Kidney glomerular epithelial cell (primary cell): ENCODE results near the gene RHO.
"Not testable (repeated sequence)": the region's sequence is repeated elsewhere in the genome, so short reads cannot be mapped to it uniquely, and the experiment has no call there.

Experiments
- DNase-seq: peaks from one replicate; lab custom pipeline; 2025; lab: John Stamatoyannopoulos, UW

The RHO gene

DNA sequence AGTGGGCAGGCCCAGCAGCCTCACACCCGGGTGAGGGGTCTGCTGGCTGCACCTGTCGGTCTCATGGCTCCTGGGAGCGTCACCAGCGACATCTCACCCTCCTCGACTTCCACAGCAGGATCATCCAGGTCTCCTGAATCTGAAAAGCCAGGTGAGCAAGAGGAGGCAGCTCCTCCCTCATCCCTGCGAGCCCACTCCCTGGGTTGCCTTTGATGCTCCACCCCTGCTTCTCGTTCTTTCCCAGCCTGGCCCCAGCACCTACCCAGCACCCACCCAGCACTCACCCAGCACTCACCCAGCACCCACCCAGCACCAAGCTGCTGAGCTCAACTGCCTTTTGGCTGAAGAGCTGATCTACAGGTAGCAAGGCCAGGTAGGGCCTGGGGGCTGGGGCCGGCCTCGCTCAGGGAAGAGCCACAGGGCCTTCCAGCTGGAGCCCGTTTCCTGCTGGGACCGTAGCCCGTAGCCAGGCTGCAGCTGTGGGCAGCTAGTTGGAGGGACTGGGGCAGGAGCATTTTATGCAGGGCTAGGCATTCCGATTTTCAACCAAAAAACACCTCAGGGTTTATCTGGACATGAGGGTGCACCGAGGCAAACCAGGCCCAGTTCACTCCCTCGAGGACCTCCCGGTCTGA lies 14.8 kb downstream of the RHO start, which contains the start of gene H1-8:
H1-8 (plus strand) TSS at position 20 of the 635 bp plus-strand sequence; CDS start at position 64, 44 bp downstream.
- DNase-seq: no peak

DNA sequence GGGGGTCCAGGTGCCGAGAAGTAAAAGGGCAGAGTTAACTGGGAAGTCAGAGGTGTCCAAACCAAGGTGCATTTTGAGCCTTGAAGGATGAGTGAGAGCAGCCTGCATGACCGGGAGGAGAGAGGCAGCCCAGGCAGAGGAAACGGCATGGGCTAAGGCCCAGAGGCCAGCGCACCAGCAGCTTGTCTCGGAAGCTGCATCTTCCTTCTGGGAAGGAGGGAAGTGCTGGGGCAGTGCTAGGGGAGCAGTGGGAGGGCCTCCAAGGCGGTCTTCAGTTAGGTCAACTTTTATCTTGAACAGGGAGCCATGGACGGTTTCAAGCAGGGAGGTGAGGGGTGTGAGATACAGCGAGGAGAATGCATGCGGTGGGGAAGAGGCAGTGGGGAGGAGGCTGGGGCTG lies 15.6 kb downstream of the RHO start:
- no peak for DNase-seq

DNA sequence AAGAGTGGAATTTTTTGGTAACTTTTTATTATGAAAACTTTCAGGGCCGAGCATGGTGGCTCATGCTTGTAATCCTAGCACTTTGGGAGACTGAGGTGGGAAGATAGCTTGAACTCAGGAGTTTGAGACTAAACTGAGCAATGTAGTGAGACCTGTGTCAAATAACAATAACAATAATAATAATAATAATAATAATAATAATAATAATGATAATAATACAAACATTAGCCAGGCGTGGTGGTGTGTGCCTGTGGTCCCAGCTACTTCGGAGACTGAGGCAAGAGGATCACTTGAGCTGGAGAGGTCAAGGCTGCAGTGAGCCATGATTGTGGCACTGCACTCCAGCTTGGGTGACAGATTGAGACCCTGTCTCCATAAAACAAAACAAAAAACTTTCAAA lies 17.5 kb downstream of the RHO start:
- not testable (repeated sequence) for DNase-seq

DNA sequence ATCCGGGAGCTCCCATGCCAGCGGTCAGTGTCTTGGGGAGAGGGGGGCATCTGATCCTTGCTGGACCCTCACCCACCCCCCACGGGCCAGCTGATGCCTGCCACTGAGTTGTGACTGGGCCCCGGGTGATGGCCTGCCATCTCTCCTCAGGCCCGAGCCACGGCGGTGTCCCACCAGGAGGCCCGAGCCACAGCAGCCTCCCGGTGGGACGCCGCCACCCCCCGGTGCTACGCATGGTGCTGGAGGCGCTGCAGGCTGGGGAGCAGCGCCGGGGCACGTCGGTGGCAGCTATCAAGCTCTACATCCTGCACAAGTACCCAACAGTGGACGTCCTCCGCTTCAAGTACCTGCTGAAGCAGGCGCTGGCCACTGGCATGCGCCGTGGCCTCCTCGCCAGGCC lies 18.8 kb downstream of the RHO start:
- DNase-seq: no peak

DNA sequence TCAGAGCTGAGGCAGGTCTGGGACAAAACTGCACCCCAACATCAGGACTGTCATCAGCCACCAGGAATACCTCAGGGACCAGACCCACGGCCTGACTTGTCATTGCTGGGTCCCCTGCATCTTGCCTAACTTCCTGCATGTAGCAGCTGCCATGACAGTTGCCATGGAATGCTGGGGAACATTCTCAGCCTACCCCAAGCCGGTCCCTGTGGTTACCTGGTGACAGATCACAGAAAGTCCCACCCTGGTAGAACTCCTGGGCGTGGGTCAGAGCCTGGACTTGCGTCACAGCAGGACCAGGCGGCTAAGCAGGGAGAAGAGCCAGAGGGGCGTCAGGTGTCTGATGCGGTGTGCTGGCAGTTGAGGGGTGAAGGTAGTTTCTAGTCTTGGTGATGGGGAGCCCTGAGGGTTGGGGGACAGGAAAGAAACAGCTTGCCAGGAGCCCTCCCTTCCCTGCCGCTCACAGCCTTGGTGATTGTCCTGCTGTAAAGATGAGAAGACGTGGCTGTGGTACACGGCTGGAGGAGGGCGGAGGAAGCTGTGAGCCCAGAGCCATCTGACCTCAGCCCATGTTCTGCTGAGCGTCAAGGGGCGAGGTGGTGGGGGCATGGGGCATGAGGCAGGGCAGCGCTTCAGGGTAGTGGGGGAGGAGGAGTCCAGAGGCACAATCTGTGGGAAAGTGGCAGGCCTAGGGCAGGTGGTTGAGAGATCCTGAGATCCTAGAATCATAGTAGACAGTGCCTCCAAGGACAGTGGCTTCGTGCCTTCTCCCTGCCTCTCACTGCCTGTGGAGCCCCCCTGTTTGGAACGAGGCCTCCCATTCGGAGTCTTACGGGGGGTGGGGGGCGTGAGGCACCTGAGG lies 19.9 kb downstream of the RHO start:
- DNase-seq: no peak

DNA sequence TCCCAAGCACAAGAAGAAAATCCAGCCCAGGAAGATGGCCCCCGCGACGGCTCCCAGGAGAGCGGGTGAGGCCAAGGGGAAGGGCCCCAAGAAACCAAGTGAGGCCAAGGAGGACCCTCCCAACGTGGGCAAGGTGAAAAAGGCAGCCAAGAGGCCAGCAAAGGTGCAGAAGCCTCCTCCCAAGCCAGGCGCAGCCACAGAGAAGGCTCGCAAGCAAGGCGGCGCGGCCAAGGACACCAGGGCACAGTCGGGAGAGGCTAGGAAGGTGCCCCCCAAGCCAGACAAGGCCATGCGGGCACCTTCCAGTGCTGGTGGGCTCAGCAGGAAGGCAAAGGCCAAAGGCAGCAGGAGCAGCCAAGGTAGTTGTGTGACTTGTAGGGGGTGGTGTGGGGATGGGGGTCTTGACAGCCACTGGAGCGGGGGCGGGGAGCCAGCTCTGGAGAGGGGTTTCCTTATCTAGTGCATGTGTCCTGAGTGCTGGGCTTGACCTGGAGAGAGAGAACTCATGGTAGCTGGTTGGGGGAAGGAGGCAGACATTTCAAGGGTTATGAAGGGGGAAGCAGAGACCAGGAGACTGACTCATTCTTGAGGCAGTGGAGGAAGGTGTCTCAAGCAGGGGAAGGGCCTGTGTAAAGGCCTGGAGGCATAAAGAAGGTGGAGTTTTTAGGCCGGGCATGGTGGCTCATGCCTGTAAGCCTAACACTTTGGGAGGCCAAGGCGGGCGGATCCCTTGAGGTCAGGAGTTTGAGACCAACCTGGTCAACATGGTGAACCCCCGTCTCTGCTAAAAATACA lies 20.8 kb downstream of the RHO start:
- peak; percentile 33 for DNase-seq

DNA sequence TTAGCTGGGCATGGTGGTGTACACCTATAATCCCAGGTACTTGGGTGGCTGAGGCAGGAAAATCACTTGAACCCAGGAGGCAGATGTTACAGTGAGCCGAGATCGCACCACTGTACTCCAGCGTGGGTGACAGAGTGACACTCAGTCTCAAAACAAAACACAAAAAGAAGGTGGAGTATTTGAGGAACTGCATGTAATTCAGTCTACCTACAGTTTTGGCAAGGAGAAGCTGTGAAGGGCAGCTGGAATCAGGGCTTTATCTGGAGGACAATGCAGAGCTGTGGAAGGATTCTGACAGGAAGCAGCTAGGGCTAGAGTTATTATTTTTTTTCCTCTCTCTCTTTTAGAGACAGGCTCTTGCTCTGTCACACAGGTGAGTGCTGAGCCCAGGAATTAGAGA lies 21.4 kb downstream of the RHO start:
- DNase-seq: no peak

DNA sequence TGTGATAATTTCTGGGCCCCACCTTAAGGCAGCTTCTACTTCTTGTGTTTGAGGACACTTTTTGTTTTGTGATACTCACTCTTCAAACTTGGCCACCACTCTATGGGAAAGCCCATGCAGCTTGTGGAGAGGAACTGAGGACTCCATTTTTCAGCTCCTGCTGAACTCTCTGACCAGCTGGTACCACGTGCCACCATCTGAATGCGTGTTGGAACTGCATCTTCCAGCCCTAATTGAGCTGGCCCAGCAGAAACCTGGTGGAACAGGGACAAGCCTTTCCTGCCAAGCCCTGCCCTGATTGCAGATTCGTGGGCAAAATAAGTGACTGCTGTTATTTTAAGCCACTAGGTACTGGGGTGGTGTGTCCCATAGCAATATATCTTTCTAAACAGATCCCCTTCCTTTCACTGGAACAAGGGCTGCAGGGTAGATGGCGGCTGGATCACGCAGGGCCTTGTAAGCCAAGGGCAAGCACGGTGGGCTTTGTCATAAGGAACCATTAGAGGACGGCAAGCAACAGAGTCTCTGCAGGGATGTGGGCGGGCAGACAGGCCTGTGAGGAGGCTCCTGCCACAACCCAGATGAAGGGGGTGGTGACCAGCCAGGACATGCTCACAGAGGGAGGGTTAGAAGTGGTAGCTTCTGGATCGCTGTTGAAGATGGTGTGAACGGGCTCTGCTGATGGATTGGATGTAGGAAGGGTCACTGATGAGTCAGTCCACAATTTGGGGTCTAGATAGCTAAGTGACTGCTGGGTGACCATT lies 24.0 kb downstream of the RHO start:
- DNase-seq: no peak

DNA sequence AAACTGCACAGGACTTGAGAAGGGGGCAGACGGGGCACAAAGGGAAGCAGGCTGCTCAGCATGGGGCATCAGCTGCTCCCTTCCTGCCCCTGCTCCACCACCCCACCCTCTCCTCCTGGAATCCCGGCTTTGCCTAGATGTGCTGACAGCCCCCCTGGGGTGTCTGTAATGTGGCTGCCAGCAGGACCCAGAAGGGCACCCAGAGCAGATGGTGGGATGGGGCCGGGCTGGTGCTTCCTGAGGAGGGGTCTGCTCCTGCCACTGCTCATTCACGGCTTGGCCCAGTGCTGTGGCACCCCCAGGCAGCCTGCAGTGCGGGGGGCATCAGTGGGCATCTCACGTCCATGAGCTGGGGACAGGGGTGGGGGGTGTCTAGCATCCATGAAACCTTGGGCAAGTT lies 24.7 kb downstream of the RHO start:
- DNase-seq: no peak

DNA sequence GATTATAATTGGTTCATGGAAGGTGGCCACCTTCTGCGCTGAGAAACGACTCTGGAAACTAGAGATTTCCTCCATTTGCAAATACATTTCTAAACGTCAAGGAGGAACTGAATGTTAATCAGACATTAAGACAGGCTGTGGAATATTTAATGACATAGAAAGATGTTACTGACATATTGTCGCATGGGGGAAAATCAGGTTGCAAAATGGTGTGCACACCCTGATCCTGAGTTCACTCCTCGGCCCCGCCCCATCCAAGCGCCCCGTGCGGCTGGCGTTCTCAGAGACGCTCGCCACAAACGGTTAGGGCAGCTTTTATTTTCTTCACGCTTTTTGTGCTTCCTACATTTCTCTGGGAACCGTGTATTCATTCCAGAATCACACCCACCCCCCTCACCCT lies 25.3 kb downstream of the RHO start:
- DNase-seq: no peak

DNA sequence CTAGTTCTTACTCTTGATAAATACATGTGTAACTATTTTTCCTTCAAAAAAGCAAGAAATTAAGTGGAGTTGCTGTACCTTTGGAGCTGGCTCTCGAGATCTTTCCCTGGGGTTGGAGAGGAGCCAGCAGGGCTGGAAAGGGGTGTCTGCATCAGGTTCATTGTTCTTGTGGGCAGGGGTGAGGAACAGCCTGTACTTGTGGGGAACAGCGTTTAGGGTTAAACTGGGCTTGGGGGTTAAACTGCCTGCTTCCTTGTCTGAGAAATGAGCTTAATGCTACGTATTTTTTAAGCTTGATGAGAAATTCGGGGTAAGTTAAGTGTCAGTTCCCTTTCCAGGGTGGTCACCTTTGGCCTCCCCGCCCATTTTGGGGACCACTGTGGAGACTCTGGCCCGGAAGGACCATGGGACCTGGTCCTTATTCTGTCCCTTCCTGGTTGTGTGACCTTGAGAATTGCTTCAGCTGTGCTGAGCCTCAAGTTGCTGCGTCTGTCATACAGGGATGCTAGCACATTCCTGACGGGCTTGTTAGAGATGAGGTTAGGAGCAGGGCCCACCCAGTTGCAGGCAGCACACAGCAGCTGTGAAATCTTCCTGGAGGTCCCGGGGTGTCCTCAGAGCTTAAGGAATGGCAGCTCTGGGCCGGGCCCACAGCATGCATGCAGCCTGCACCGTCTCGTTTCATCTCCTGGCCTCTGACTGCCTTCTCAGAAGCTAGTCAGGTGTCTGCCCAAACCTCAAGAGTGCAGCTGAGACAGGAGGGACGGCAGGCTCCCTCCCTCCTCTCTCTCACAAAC lies 26.1 kb downstream of the RHO start:
- no peak for DNase-seq

DNA sequence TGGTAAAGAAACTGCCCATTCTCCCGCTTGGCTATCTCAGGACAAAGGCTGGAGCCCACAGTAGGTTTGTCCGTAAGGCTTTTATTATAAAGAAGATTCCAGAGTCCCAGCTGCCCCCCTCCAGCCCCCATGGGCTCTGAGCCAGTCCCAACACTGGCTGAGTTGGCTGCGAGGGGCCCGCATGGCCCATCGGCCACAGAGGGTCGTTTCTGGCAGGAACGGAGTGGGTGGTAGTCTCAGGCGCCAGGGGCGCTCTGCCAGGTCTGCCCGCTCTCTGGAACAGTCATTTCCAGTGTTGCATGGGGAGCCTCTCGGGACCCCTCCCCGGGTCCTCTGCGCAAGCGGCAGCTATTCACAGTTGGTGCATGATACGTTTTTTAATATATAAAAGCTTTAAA lies 26.7 kb downstream of the RHO start:
- DNase-seq: no peak

DNA sequence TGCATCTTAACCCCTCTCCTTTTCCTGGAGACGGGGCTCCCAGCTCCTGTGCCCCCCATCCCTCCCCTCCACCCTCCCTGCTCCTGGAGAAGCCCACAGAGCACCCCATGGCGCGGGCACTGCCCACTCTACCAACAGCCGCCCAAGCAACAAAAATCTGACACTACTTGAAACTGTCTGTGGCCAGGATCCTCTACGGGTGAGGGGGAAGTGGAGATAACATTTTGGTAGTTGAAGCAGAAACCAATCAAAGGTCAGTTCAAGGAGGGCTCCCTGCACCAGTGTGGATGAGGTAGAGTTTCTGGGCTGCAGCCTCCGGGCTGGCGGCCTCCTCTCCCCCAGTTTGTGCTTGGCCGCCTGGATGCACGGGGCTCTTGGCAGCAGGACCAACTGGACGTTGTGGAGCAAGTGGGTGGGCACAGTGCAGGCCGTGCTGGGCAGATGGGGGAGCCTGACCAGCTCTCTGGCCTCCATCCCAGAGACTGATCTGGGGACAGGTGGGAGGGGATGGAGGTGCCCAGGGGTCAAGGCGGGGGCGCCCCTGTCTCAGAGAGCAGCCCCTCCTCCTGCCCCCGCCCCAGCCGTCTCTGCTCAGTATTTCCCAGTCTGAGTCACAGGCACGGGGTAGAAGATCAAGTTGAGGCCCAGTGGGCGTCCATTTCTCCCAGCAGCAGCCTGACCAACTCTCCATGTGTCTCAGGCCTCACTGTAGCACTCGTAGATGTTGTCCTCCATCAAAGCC lies 27.3 kb downstream of the RHO start:
- DNase-seq: no peak

DNA sequence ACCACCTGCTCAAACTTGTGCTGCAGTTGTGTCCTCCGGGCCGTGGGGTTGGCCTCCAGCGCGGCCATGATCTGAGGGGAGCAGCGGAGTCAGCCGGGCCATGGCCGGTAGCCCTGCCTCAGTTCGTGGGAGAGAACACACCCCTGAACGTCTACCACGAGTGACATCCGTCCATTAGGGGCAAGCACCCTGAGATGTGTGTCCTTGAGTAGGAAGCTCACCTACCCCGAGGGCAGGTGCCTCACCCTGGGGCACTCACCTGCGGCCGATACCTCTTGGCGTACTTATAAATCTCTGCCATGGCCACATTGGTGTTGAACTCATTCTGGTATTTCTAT lies 27.9 kb downstream of the RHO start:
- no peak for DNase-seq

DNA sequence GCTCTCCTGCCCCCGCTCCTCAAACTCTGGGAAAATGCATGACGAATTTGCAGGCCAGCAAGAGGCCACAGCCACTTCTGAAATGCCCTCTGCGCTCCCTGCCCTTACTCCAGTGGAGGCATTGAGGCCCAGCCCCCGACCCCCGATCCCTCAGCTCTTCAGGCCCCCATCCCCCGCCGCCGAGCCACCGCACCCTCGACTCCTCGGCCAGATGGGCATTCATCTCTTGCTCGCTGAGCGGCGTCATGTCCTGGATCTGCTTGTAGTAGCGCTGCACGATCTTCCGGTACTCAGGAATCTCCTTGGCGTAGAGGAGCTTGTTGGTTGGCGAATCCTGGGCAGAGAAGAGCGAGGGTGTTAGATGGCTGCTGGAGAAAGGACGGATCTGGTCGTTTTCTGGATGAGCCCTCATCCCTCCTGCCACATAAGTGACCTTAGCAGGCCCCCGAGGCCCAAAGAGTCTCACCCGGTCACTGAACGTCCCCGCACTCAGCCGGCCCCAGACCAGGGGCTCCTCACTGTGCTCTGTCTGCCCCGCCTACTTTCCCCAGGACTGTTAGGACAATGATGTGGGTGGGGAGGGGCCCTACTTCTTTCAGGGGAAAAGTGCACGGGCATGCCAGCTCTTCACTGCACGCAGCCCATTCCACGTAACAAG lies 28.6 kb downstream of the RHO start:
- DNase-seq: no peak

DNA sequence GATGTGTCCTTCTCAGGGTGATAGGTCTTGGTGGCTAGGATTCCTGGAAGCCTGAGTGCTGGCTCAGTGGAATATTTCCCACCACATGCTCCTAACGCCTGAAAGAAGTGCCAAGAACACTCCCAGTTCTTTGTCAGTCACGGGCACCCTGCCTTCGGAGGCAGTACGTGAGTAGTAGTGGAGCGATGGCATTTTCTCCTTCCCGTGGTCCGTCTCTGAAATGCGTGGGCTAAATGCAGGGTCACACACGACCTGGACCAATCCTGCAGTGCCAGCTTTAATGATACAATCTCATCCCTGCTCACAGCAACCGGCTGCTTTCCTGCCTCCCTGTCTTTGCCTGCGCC lies 29.1 kb downstream of the RHO start:
- no peak for DNase-seq

DNA sequence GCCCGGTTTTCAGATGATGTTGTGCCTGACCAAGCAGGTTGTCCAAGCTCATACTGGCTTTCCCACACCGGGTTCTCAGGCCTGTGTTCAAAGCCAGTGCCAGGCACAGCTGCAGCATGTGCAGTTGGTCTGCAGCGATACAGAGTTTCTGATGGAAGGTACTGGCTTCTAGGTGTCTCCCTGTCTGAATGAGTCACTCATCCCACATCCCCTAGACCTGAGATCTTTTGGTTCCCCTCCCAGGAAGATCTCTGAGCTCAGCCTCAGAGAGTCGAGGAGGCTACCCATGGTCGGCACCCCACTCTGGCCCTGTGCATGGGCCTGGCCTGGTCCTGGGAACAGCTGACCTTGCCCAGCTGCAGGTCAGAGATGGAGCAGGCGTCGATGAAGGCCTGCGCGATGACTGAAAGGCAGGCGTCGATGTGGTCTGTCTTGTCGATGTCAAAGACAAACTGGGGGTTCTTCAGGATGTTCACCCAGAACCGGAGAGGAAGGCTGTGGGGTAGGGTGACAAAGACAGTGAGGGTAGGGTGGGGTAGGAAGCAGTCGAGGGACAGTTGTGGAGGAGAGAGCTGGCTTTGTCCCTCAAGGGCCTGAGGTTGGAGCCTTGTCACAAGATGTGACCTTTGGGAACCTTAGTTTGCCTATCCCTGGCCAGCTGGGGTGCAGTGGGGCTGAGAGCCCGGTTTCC lies 29.8 kb downstream of the RHO start:
- no peak for DNase-seq

DNA sequence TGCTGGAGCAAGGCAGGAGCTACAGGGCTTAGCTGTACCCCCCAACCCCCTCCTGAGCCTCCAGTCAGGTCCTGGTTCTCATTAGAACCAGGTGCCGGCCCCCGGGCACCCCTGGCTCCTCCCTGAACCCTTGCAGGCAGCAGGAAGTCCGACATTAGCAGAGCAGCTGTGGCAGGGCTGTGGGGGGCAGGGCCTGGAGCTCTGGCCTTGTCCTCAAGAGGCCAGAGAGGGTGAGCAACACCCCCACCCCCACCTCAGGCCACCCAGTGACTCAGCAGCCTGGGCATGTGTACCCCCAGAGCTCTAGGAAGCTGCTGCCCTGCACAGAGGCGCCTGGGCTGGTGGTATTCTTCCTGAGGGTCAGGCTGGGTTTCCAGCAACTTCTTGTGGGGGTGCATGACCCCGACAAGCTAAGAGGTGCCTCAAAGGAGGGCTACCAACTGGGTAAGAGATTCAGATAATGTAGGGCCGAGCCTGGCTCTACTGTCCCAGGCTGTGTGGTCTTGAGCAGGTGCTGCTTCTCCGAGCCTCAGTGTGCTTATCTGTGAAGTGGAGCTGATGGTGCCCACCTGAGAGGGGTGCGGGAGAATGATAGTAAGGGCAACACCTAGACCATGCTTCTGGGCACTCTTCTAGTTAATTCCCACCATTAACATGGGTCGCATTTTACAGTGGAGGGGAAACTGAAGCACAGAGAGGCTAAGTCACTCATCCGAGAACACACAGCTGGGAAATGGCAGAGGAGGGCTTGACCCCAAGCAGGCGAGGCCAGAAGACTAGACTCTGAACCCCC lies 30.5 kb downstream of the RHO start:
- no peak for DNase-seq

DNA sequence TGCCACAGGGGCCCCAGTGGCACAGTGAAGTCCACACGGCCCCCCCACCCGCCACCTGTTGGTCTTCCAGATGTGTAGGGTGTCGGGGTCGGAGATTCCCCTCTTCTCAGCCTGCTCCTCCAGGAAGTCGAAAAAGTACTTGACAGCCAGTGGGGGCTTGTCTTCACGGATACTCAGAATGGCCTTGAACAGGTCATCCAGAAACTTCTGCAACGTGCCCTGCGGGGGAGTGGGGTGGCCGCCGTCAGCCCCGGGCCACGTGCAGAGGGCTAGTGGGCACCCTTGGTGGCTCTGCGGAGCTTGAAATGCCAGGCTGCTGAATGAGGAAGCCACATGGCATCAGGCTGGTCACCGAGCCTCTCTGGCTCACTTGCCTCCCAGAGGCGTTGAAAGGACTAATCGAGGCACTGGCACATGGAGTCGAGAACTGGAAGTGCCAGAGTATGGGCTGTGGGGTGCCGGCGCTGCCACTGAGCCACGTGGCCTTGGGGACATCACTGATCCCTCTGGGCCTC lies 31.2 kb downstream of the RHO start:
- no peak for DNase-seq
